ENCODE results near the gene NMRAL1.

Gene NMRAL1

GRCh38 chr16:4433914-4434787 is 40.3 kb downstream of the NMRAL1 start:
- Histone ChIP-seq H3K9me3 (ENCODE audit: control insufficient read depth, insufficient read depth, low read depth, low read length) (no peaks in the 10 kb centered on the region), H3K4me1 (ENCODE audit: control insufficient read depth, insufficient read depth, low read length) (no peaks in the 10 kb centered on the region), H3K4me3 (ENCODE audit: low read depth, low read length) (no peak overlapping the region), H3K27ac (ENCODE audit: extremely low read depth, low read depth, low read length) (no peak overlapping the region), H3K36me3 (ENCODE audit: control insufficient read depth in 2 of 2, insufficient read depth in 1 of 2, low read length in 2 of 2) (peaks cover 41 to 69% of the 10 kb centered on the region in 2 experiments)
- POLR2A ChIA-PET, result no interaction called here
- CTCF ChIA-PET, result interaction anchor here (0.6 to 0.7 kb wide), 2 partner anchors 64 to 73 kb away, joined by 4 to 5 read pairs; no protein-coding TSS in a partner anchor
- TF ChIP-seq ZNF18 (tag by site-specific recombination; IDR thresholded peaks at IDR 0.05), result no peak

GRCh38 chr16:4433228-4433627 is 41.2 kb downstream of the NMRAL1 start:
- CTCF ChIA-PET, result no interaction called here
- no peaks in the 10 kb centered on the region for H3K4me1 ChIP-seq (ENCODE audit: control insufficient read depth, insufficient read depth, low read length)
- peaks cover 36 to 68% of the 10 kb centered on the region in 2 experiments; a peak in 2 of 3 replicates for H3K36me3 ChIP-seq (ENCODE audit: control insufficient read depth in 2 of 2, insufficient read depth in 1 of 2, low read length in 2 of 2)
- no peak overlapping the region for H3K27ac ChIP-seq (ENCODE audit: extremely low read depth, low read depth, low read length)
- POLR2A ChIA-PET, result interaction anchor here (0.6 kb wide), 1 partner anchor 16 kb away, joined by 3 read pairs; no protein-coding TSS in a partner anchor
- TF ChIP-seq KLF7 (tag by site-specific recombination; IDR thresholded peaks at IDR 0.05; ENCODE audit: borderline replicate concordance) (no peak), GLIS1 (tag by site-specific recombination; IDR thresholded peaks at IDR 0.05) (peak; percentile 71)
- no peaks in the 10 kb centered on the region for H3K9me3 ChIP-seq (ENCODE audit: control insufficient read depth, insufficient read depth, low read depth, low read length)
- H3K4me3 ChIP-seq (ENCODE audit: low read depth, low read length), result no peak overlapping the region

- Histone ChIP-seq H3K4me3 (ENCODE audit: low read depth, low read length) (no peak overlapping the region), H3K27ac (ENCODE audit: extremely low read depth, low read depth, low read length) (no peak overlapping the region), H3K36me3 (ENCODE audit: control insufficient read depth in 2 of 2, insufficient read depth in 1 of 2, low read length in 2 of 2) (peaks cover 20 to 55% of the 10 kb centered on the region in 2 experiments; a peak in 2 of 3 replicates), H3K9me3 (ENCODE audit: control insufficient read depth, insufficient read depth, low read depth, low read length) (no peaks in the 10 kb centered on the region), H3K4me1 (ENCODE audit: control insufficient read depth, insufficient read depth, low read length) (no peaks in the 10 kb centered on the region; the same call in 1 of the 2 replicates)
- POLR2A ChIA-PET, result interaction anchor here (0.9 kb wide), 1 partner anchor 27 kb away, joined by 3 read pairs; no protein-coding TSS in a partner anchor
- CTCF ChIA-PET, result no interaction called here
- no peak for TF ChIP-seq ZNF280D (tag by site-specific recombination; IDR thresholded peaks at IDR 0.05)
- TF ChIP-seq REPIN1 (tag by site-specific recombination; IDR thresholded peaks at IDR 0.05; ENCODE audit: low read depth), result no peak
- no peak for TF ChIP-seq IKZF3 (tag by site-specific recombination; IDR thresholded peaks at IDR 0.05)
- TF ChIP-seq PRDM2 (tag by site-specific recombination; IDR thresholded peaks at IDR 0.05; ENCODE audit: borderline replicate concordance), result no peak
- no peak for TF ChIP-seq HIC1 (tag by site-specific recombination; IDR thresholded peaks at IDR 0.05)
- no peak for TF ChIP-seq ZBTB6 (tag by site-specific recombination; IDR thresholded peaks at IDR 0.05)
- no peak for TF ChIP-seq ZNF48 (tag by site-specific recombination; IDR thresholded peaks at IDR 0.05)
- no peak for TF ChIP-seq ZNF76 (tag by site-specific recombination; IDR thresholded peaks at IDR 0.05; ENCODE audit: borderline replicate concordance, low read depth)
- no peak for TF ChIP-seq ZNF792 (tag by site-specific recombination; IDR thresholded peaks at IDR 0.05)
- no peak for TF ChIP-seq ZNF19 (tag by site-specific recombination; IDR thresholded peaks at IDR 0.05; ENCODE audit: low read depth)
- no peak for TF ChIP-seq ZFP41 (tag by site-specific recombination; IDR thresholded peaks at IDR 0.05; ENCODE audit: borderline replicate concordance)
Observed at GRCh38 chr16:4431023-4431422, 43.4 kb downstream of the NMRAL1 start.

All from HEK293 (cell line).